OCI-LY1 (cell line): ENCODE measurements around the gene CTBP2.

Source experiments
- H2AFZ ChIP-seq: fragments of 200-600 bp; sonication (generic), shearing (Covaris generic); 2 replicates; pipeline ENCODE4 v1.6.0; 2014; ENCODE audit warnings: antibody characterized with exemption, mild to moderate bottlenecking, low read length
- H3F3A ChIP-seq: fragments of 200-600 bp; sonication (generic), shearing (Covaris generic); 2 replicates; pipeline ENCODE4 v1.6.0; 2014; ENCODE audit warnings: mild to moderate bottlenecking, antibody characterized with exemption, low read length, moderate library complexity; ENCODE audit not compliant: insufficient read depth
- H3K27ac ChIP-seq: fragments of 200-600 bp; sonication (generic); 2 replicates; pipeline ENCODE4 v1.5.1; 2014; ENCODE audit warnings: low read length, mixed run types, mild to moderate bottlenecking, low read depth; ENCODE audit not compliant: poor library complexity, severe bottlenecking
- H3K27me3 ChIP-seq: fragments of 200-600 bp; sonication (generic); 2 replicates; pipeline ENCODE4 v1.6.0; 2014; ENCODE audit warnings: antibody characterized with exemption, mild to moderate bottlenecking, low read length, moderate library complexity; ENCODE audit not compliant: insufficient read depth
- H3K36me3 ChIP-seq: fragments of 200-600 bp; sonication (generic); 2 replicates; pipeline ENCODE4 v1.6.1; 2014; ENCODE audit warnings: mild to moderate bottlenecking, antibody characterized with exemption, low read length, moderate library complexity, mixed read lengths; ENCODE audit not compliant: insufficient read depth
- H3K4me1 ChIP-seq: fragments of 200-600 bp; sonication (generic); 2 replicates; pipeline ENCODE4 v1.5.1; 2014; ENCODE audit warnings: mild to moderate bottlenecking, low read length, moderate library complexity; ENCODE audit not compliant: insufficient read depth, severe bottlenecking
- H3K4me2 ChIP-seq: fragments of 200-600 bp; sonication (generic), shearing (Covaris generic); 2 replicates; pipeline ENCODE4 v1.6.1; 2014; ENCODE audit warnings: low read length
- H3K4me3 ChIP-seq: fragments of 200-600 bp; sonication (generic); 2 replicates; pipeline ENCODE4 v1.5.1; 2014; ENCODE audit warnings: low read length, low read depth, mild to moderate bottlenecking, mixed read lengths; ENCODE audit not compliant: poor library complexity, severe bottlenecking
- H3K79me2 ChIP-seq: fragments of 200-600 bp; shearing (Covaris generic); 2 replicates; pipeline ENCODE4 v1.6.1; 2016; ENCODE audit warnings: mixed run types, low read length, mixed read lengths; ENCODE audit not compliant: insufficient read depth
- H3K9ac ChIP-seq: fragments of 200-600 bp; sonication (generic), shearing (Covaris generic); 2 replicates; pipeline ENCODE4 v1.6.1; 2014; ENCODE audit warnings: mild to moderate bottlenecking, low read length, mixed read lengths
- H3K9me2 ChIP-seq: fragments of 200-600 bp; sonication (generic), shearing (Covaris generic); 2 replicates; pipeline ENCODE4 v1.6.1; 2014; ENCODE audit warnings: low read depth, mild to moderate bottlenecking, low read length, mixed read lengths
- H3K9me3 ChIP-seq: fragments of 200-600 bp; shearing (Covaris generic); 2 replicates; pipeline ENCODE4 v1.6.1; 2014; ENCODE audit warnings: low read length, mixed read lengths
- H4K20me1 ChIP-seq: fragments of 200-600 bp; sonication (generic), shearing (Covaris generic); 2 replicates; pipeline ENCODE4 v1.6.0; 2016; ENCODE audit warnings: mild to moderate bottlenecking, low read length; ENCODE audit not compliant: insufficient read depth
- EZH2 ChIP-seq: fragments of 200-600 bp; sonication (generic), shearing (Covaris generic); IDR thresholded peaks from 2 replicates; pipeline ENCODE4 v1.8.0; 2017; ENCODE audit warnings: borderline replicate concordance, mixed run types, mild to moderate bottlenecking, antibody characterized with exemption, low read length, moderate library complexity, mixed read lengths
- TF ChIP-seq, protein P1 (sequence below): fragments of 200-600 bp; sonication (generic), shearing (Covaris generic); IDR thresholded peaks from 2 replicates; pipeline ENCODE4 v1.5.1; 2017; ENCODE audit warnings: mild to moderate bottlenecking, antibody characterized with exemption, low read length, moderate library complexity, mixed read lengths

Gene CTBP2

GRCh38 chr10:125087191-125087896 lies 73.0 kb downstream of the CTBP2 start:
- Histone ChIP-seq H4K20me1 (no peaks in the 10 kb centered on the region; the same call in 1 of the 2 replicates), H3K27me3 (no peaks in the 10 kb centered on the region; the same call in 1 of the 2 replicates), H3K36me3 (no peaks in the 10 kb centered on the region), H3K4me3 (no peak overlapping the region), H3K4me1 (no peaks in the 10 kb centered on the region), H2AFZ (no peak overlapping the region), H3K9ac (no peak overlapping the region), H3K9me3 (no peaks in the 10 kb centered on the region), H3K4me2 (no peak overlapping the region), H3F3A (no peaks in the 10 kb centered on the region), H3K27ac (no peak overlapping the region), H3K79me2 (no peaks in the 10 kb centered on the region), H3K9me2 (no peaks in the 10 kb centered on the region)
- TF ChIP-seq, protein P1, sequence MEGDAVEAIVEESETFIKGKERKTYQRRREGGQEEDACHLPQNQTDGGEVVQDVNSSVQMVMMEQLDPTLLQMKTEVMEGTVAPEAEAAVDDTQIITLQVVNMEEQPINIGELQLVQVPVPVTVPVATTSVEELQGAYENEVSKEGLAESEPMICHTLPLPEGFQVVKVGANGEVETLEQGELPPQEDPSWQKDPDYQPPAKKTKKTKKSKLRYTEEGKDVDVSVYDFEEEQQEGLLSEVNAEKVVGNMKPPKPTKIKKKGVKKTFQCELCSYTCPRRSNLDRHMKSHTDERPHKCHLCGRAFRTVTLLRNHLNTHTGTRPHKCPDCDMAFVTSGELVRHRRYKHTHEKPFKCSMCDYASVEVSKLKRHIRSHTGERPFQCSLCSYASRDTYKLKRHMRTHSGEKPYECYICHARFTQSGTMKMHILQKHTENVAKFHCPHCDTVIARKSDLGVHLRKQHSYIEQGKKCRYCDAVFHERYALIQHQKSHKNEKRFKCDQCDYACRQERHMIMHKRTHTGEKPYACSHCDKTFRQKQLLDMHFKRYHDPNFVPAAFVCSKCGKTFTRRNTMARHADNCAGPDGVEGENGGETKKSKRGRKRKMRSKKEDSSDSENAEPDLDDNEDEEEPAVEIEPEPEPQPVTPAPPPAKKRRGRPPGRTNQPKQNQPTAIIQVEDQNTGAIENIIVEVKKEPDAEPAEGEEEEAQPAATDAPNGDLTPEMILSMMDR: no peak
- TF ChIP-seq EZH2: no peak

DNA sequence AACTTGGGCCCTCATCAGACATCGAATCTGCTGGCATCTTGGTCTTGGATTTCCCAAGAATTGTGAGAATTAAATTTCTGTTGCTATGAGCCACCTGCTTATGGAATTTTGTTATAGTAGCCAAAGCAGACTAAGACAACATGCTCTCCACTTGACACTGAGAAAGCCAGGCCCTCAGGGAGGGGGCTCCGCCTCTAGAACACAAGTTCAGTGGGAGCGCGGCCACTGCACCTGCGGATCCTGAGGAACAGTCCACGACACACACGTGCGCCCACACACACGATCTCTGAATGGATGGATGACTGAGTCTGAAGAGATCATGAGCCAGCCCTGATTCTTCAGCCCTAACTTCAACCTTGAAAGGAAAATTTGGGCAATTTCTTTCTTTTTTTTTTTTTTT lies 73.7 kb downstream of the CTBP2 start:
- no peaks in the 10 kb centered on the region for H3K79me2 ChIP-seq
- no peaks in the 10 kb centered on the region; the same call in 1 of the 2 replicates for H4K20me1 ChIP-seq
- no peak overlapping the region for H3K9ac ChIP-seq
- TF ChIP-seq, protein P1: no peak
- no peak for TF ChIP-seq EZH2
- H3K36me3 ChIP-seq: no peaks in the 10 kb centered on the region
- no peaks in the 10 kb centered on the region for H3K4me1 ChIP-seq
- no peaks in the 10 kb centered on the region for H3K9me2 ChIP-seq
- H3K9me3 ChIP-seq: no peaks in the 10 kb centered on the region
- no peaks in the 10 kb centered on the region; the same call in 1 of the 2 replicates for H3K27me3 ChIP-seq
- no peak overlapping the region for H3K27ac ChIP-seq
- H2AFZ ChIP-seq: no peak overlapping the region
- H3F3A ChIP-seq: no peaks in the 10 kb centered on the region
- H3K4me3 ChIP-seq: no peak overlapping the region
- H3K4me2 ChIP-seq: no peak overlapping the region

DNA sequence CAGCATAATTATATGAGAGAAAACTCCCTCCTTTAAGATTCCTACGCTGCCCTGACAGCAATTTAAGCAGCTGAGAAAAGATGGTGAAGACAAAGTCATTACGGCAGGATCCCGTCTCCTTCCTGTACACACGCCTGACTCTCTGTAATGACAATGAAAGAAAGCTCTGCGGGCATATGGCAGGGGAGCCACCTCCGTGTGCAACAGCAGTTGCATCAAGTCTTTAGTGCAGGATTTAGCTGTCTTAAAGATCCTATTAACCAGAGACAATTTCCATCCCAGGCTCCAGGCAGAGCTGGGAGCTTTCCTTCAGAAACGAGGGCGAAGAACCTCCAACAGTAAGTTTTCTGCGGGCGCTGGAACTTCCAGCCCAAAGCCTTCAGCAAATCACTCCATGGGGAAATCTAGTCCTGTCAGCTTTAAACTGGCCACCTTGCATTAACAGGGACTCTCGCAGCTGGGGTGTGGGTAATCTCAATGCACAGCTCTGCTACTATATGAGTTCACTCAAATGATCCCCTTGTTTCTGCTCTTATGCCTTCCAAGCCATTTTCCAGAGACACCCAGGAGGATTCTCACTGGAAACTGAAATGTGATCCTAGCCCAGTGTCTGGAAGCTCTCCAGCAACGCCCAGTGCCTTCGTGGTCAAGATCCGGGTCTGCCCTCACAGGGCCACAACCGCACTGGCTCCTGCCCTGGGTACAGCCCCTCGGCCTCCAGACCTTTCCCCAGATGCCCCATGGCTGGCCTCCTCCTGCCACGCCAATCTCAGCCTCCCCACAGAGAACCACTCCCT lies 74.9 kb downstream of the CTBP2 start:
- no peaks in the 10 kb centered on the region for H3K79me2 ChIP-seq
- H3K4me3 ChIP-seq: no peak overlapping the region
- no peak overlapping the region for H3K9ac ChIP-seq
- no peaks in the 10 kb centered on the region for H3F3A ChIP-seq
- no peaks in the 10 kb centered on the region; the same call in 1 of the 2 replicates for H4K20me1 ChIP-seq
- no peaks in the 10 kb centered on the region for H3K4me1 ChIP-seq
- H2AFZ ChIP-seq: no peak overlapping the region
- no peaks in the 10 kb centered on the region for H3K36me3 ChIP-seq
- H3K9me3 ChIP-seq: no peaks in the 10 kb centered on the region
- TF ChIP-seq, protein P1: no peak
- TF ChIP-seq EZH2: no peak
- H3K4me2 ChIP-seq: no peak overlapping the region
- no peak overlapping the region for H3K27ac ChIP-seq
- H3K27me3 ChIP-seq: no peaks in the 10 kb centered on the region; the same call in 1 of the 2 replicates
- no peaks in the 10 kb centered on the region for H3K9me2 ChIP-seq
